GM21515 (cell line): ENCODE measurements around the gene CWF19L1.

Source experiments
- ATAC-seq: cut with Tn5 transposase; IDR thresholded peaks from one replicate; pipeline ENCODE4 v1.9.1; 2021; ENCODE audit not compliant: unreplicated experiment

The CWF19L1 gene

GRCh38 chr10:100253041-100253440, 14.4 kb downstream of the CWF19L1 start:
- ATAC-seq, result no peak

DNA sequence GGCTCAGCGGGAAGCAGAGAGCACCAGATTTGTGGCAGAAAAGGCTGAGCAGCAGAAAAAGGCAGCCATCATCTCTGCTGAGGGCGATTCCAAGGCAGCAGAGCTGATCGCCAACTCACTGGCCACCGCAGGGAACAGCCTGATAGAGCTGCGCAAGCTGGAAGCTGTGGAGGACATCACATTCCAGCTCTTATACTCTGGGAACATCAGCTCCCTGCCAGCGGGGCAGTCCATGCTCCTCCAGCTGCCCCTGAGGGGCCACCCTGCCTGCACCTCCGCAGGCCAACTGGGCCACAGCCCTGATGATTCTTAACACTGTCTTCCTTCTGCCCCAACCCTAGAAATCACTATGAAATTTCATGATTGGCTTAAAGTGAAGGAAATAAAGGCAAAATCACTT, 18.6 kb downstream of the CWF19L1 start:
- no peak for ATAC-seq

DNA sequence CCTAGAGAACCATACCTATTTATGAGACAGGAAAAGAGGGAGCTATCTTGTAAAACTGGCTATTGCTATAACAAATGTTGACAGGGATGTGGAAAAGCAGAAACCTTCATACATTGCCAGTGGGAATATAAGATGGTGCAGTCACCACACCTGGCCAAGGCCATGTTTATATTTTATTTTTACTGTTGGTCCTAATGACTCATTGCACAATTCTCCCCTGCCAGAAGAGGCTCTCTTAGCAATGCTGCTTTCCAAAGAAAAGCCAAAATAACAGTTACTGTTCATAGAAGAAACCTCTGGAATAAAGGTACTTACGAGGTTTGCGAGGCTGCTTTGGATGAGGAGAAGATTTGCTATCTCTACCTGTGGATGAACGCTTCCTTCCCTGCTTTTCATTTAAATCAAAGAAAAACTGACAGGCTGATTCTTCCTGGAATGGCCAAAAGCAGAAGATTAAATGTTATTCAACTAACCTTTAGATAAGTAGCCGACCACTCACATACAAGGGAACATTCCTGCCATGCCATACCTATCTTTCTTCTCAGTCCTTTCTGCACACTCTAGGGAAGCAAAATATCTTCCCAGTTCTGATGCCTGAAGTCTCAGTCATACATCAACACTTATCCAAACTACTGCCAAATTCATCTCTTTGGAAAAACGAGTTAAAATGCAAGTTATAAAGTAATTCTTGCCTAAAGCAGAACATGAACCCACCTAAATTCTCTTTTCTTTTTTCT, 21.8 kb downstream of the CWF19L1 start:
- no peak for ATAC-seq

- no peak for ATAC-seq
These were observed 27.6 kb downstream of the CWF19L1 start for GRCh38 chr10:100239851-100240250.

- no peak for ATAC-seq
These were observed 29.0 kb downstream of the CWF19L1 start for GRCh38 chr10:100238429-100238828.

- ATAC-seq, result no peak
These were observed 35.3 kb downstream of the CWF19L1 start for GRCh38 chr10:100232101-100232500.

- no peak for ATAC-seq
These were observed 37.5 kb downstream of the CWF19L1 start for GRCh38 chr10:100229819-100230422.

GRCh38 chr10:100223879-100224278, 43.6 kb downstream of the CWF19L1 start:
- ATAC-seq, result no peak

DNA sequence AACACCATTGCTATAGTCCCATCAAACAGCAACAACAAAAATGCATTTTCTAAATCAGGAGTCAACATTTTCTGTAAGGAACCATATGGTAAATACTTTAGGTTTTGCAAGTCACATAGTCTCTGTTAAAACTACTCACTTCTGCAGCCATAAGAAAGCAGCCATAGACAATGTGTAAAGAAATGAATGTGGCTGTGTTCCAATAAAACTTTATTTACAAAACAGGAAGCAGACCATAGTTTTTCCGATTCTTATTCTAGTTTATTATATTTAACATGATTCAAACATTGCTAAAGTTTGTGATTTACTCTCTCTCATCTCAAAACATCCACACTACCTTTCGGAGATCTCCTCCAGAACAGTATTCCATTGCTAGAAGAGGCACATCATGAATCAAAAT, 44.9 kb downstream of the CWF19L1 start:
- no peak for ATAC-seq

GRCh38 chr10:100216006-100216405, 51.4 kb downstream of the CWF19L1 start:
- no peak for ATAC-seq

DNA sequence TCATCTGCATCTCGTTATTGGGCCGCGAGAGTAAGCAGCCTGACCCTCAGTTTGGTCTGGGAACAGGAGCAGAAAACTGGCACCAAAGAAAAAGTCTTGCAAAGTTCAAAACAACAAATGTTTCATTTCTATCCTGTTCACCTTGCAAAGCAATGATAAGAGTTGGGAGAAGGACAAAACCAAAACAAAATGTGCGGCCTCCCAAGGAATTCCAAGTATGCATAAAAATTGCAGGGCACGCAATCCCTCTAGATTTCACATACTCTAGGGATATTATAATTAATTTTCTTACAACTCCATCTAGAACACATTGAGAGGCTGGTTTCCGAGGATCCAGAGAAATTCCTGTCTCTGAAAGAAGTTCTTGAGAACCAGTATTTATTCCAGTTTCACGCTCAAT, 58.1 kb downstream of the CWF19L1 start:
- ATAC-seq, result no peak

DNA sequence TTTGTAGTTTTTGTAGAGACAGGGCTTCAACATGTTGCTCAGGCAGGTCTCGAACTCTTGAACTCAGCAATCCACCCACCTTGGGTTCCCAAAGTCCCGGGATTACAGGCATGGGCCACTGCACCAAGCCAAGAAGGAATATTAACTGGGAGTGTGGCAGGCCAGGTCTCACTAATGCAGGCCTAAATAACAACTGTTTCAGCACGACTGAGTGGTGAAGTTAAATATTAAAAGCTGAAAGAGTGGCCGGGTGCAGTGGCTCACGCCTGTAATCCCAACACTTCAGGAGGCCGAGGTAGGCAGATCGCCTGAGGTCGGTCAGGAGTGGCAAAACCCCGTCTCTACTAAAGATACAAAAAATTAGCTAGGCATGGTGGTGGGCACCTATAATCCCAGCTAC, 59.2 kb downstream of the CWF19L1 start:
- ATAC-seq, result no peak

GRCh38 chr10:100204370-100204769, 63.1 kb downstream of the CWF19L1 start:
- ATAC-seq, result no peak

DNA sequence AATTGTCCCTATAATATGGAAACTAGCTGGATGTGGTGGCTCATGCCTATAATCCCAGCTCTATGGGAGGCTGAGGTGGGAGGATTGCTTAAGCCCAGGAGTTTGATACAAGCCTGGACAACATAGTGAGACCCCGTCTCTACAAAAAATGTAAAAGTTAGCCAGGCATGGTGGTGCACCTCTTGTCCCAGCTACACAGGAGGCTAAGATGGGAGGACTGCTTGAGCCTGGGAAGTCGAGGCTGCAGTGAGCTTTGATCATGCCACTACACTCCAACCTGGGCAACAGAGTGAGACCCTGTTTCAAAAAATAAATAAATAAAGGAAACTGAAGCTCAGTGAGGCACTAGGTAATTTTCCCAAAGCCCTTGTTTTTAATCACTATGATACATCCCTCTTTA, 65.9 kb downstream of the CWF19L1 start:
- no peak for ATAC-seq

- no peak for ATAC-seq
These were observed 72.7 kb downstream of the CWF19L1 start for GRCh38 chr10:100194711-100195110.

DNA sequence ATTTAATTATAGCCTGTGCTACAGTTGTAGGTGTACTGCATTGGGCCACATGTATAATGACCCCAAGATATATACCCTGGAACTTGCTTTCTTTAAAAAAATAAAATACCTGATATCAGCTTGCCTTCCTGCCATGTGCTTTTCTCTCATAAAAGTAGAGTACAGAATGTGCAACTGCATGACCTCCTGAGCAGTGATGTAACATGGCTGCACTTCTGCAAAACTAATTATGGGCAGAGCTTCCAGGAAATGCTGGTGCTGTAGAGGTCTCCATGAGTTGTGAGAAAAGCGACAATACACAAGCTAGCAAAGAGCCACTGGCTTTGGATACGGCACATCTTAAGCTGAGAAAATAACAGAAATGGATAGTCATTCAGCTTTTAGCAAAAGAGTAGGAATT, 75.1 kb downstream of the CWF19L1 start:
- no peak for ATAC-seq

DNA sequence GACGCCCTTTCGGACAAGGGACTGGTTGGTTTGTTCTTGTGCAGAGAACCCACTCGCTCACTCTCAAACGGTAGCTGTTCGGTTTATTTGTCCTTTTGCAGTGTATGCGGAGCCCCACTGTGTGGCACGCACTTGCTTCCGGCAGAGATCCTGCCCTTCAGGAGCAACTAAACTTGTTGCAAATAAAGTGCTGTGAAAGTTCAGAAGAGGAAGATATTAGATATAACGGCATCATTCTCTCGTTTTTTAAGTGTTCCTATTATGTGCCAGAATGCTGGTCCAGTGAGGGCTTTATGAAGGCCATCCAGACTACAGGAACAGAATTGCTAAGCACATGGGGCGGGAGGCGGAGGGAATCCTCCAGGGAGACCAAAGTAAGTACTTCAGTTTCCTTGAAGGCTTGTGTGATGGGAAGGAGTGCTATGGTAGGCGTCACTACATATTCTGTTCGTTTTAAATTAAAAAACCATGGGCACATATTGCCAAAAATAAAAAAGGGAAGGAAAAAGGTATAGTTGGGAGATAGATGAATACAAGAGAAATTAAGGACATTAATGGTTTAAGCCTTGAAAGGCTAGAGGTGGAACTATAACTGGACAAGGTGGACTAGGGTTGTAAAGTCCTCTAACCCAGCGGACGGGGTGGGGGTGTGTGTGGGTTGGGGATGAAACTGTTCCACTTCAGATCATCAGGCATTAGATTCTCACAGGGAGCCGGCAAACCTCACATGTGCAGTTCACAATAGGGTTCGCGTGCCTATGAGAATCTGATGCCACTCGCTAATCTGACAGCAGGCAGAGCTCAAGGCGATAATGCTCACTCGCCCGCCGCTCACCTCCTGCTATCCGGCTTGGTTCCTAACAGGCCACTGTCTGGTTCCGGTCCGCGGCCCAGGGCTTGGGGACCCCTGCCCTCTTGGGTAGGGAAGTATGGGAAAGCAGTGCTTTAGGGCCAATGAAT, 80.9 kb downstream of the CWF19L1 start:
- peak; percentile 42 for ATAC-seq

DNA sequence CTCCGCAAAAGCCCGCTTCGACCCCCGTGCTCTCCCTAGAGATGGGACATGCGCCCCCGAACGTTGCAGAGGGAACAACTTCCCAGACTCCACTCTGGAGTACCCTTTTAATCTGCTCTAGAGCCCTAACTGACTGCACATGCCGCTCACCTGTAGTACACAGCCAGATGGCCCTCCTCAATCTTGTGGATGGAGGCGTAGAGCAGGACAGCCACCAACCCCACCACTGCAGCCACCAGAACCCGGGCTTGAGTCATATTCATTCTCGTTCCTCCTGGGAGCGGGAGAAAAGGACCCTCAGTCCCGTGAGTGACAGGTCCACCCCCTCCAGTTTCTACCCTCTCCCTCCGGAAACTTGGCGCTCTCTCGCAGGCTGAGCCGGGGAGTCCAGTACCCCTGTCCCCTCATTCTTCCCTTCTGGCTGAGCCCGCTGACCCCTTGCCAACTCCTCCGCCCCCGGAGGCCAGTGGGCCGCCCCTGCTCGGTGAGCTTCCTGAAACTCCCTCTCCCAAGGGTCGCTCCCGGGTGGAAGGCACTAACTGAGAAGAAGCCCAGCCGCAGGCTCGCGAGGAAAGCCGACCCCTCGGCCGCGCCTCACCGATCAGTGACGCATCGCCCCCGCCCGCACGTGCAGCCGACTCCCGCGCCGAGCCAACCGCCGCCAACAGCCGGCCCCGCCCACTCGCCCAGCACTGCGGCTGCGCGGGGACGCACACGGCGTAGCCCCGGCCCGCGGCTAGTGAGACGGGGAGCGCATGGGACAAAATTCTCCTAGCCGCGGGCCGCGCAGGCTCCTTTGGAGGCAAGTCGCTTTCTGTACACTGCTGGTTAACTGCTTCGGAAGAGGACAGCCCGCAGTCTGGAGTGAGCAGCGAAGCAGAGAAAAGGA, 81.8 kb downstream of the CWF19L1 start, which contains the start of gene ERLIN1:
Gene ERLIN1, minus strand, starts transcription at position 666 of the 889 bp plus-strand sequence. Its CDS starts 403 bp downstream, at position 263.
- ATAC-seq, result peak; percentile 82

GRCh38 chr10:100184840-100185239, 82.6 kb downstream of the CWF19L1 start:
- ATAC-seq, result no peak

DNA sequence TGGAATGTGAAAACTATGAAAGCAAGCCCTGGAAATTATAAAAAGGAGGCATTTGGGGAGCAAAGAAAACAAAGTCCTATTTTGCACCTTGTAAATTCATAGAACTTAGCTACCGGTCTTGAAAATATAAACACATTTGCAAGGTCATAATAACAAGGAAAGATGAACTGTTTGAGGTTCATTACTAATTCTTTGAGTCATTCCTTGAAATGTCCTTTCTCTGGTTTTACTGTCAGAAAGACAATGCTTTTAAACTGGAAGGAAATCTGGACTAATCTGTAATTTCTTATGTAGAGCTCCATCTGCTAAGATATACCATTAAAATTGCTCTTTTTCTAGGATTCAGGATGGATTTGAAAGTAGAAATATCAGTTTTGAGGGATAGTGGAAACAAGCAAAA, 83.0 kb downstream of the CWF19L1 start:
- ATAC-seq, result no peak

DNA sequence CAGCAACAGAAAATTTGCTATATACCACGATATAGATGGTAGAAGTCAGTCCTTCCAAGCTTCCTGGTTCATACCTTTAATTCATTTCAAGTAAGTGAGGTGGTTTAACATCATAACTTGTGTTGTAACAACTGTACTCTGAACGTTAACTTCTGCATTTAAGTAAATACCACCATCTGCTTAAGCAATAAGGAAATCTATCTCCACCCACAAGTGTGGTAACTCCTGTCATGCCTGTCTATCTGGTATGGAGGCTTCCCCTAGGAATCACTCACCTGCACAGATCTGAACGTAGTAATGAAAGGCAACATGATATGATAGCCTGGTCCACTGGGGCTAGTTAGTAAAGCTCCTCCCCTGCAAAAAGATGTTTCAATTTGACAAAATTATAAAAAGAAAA, 84.0 kb downstream of the CWF19L1 start:
- ATAC-seq, result no peak
